ENCODE results near the gene CCR9.

- TF ChIP-seq, protein P1, sequence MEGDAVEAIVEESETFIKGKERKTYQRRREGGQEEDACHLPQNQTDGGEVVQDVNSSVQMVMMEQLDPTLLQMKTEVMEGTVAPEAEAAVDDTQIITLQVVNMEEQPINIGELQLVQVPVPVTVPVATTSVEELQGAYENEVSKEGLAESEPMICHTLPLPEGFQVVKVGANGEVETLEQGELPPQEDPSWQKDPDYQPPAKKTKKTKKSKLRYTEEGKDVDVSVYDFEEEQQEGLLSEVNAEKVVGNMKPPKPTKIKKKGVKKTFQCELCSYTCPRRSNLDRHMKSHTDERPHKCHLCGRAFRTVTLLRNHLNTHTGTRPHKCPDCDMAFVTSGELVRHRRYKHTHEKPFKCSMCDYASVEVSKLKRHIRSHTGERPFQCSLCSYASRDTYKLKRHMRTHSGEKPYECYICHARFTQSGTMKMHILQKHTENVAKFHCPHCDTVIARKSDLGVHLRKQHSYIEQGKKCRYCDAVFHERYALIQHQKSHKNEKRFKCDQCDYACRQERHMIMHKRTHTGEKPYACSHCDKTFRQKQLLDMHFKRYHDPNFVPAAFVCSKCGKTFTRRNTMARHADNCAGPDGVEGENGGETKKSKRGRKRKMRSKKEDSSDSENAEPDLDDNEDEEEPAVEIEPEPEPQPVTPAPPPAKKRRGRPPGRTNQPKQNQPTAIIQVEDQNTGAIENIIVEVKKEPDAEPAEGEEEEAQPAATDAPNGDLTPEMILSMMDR (IDR thresholded peaks at IDR 0.05) = no peak
- no peak for TF ChIP-seq POLR2A (IDR thresholded peaks at IDR 0.05)
These were observed 43.3 kb upstream of the CCR9 start for GRCh38 chr3:45842851-45843625.

All from transverse colon (tissue), 3 donors.